HEK293 (cell line): ENCODE data around the gene INTS7.

Experiments
- BCL11A ChIP-seq: fragments of 450-650 bp; formaldehyde crosslinking; IDR thresholded peaks from 2 replicates; pipeline ENCODE4 v1.5.1; 2016; ENCODE audit warnings: low read depth, missing biosample characterization, missing genetic modification characterization
- ZNF350 ChIP-seq: fragments of 450-650 bp; formaldehyde crosslinking; IDR thresholded peaks from 2 replicates; pipeline ENCODE4 v1.5.0; 2017; ENCODE audit warnings: missing biosample characterization, mild to moderate bottlenecking, missing genetic modification characterization
- ZNF544 ChIP-seq: fragments of 450-650 bp; formaldehyde crosslinking; IDR thresholded peaks from 2 replicates; pipeline ENCODE4 v1.5.0; 2017; ENCODE audit warnings: missing biosample characterization, missing genetic modification characterization
- ZXDB ChIP-seq: fragments of 450-650 bp; formaldehyde crosslinking; IDR thresholded peaks from 2 replicates; pipeline ENCODE4 v1.5.1; 2016; ENCODE audit warnings: missing biosample characterization, missing genetic modification characterization

GRCh38 chr1:212040629-212041412 lies 5.5 kb upstream of the INTS7 start:
- no peak for TF ChIP-seq ZXDB (tag by site-specific recombination)
- no peak for TF ChIP-seq ZNF544 (tag by site-specific recombination)
- TF ChIP-seq ZNF350 = no peak
- no peak for TF ChIP-seq BCL11A
